ENCODE measurements around the gene SNX13.
"Not testable (repeated sequence)": the region's sequence is repeated elsewhere in the genome, so short reads cannot be mapped to it uniquely, and the experiment has no call there.

Gene SNX13

DNA sequence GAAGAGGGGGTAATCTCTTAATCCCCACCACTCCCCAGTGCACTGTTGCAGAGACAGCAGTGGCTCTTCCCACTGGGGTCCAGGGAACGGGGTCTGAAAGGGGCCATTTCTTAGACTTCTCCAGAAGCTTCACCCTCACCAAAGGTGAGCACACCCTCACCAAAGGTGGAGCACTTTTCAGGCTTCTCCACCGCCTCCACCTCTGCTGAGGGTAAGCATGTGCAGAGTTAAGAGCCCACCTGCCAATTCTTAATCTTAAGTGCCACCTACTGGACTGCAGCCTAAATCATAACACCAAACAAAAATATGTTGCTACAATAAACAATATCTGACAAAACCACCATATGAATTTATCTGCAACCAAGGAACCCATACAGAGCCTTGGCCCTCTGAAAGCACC lies 27.0 kb downstream of the SNX13 start:
- no peak for DNase-seq (ENCODE audit: low read depth in 2 of 2)

GRCh38 chr7:17912536-17913235 lies 27.6 kb downstream of the SNX13 start:
- no peak for DNase-seq (ENCODE audit: low read depth in 2 of 2)

DNA sequence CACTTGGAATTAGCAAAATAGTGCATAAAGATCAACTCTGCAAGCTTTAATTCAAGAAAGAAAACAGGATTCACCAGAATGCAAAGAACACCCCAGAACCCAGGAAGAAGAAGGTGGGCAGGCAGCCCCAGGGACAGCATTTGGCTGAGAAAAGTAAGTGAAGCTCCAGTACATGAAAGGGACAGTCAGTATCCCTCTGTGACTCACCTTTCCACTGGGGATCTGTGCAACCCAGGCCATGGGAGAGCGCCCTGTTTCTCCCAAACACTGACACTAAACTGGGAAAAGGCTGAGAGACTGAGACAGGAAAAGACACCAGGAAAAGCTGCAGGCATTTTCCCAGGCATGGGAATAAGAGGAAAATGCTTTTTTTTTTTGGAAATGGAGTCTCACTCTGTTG lies 28.2 kb downstream of the SNX13 start:
- DNase-seq (ENCODE audit: low read depth in 2 of 2) = no peak

DNA sequence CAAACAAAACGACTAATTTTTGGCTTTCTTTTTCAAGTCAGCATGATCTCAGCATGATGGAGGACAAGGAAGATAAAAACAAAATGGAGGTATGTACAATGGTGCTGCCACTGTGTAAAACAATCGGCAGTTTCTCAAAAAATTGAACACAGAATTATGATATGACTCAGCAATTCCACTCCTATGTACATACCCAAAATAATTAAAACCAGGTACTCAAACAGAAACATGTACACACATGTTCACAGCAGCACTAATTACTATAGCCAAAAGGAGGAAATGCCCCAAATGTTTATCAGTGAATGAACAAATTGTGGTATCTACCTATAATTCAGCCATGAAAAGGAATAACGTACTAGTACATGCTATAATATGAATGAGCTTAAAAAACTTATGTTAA lies 29.9 kb downstream of the SNX13 start:
- DNase-seq (ENCODE audit: low read depth in 2 of 2) = no peak

DNA sequence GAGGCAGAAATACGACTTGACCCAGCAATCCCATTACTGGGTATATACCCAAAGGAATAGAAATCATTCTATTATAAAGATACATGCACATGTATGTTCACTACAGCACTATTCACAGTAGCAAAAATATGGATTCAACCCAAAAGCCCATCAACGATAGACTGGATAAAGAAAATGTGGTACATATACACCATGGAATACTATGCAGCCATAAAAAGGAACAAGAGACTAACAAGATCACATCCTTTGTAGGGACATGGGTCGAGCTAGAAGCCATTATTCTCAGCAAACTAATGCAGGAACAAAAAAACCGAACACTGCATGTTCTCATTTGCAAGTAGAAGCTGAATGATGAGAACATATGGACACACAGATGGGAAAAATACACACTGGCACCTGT lies 31.0 kb downstream of the SNX13 start:
- DNase-seq (ENCODE audit: low read depth in 2 of 2) = not testable (repeated sequence)

DNA sequence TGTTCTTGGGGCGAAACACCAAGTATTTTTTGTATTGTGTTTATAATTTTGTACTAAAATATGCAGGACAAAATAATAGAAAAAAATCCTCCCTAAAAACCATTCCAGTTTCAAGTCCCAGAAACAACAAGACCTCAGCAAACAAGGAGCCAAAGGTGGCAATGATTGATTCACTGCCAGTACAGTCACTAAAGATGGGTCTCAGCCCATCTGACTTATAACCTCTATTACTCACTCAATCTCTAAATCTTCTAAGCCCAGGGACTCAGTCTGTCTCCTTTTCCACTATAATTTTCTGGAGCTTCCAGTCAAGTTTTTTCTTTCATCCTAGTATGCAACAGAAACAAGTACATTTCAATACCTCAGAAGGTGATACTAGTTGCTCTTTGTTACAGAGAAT lies 33.3 kb downstream of the SNX13 start:
- DNase-seq (ENCODE audit: low read depth in 2 of 2) = no peak

GRCh38 chr7:17903337-17903736 lies 37.0 kb downstream of the SNX13 start:
- no peak for DNase-seq (ENCODE audit: low read depth in 2 of 2)

- DNase-seq (ENCODE audit: low read depth in 2 of 2) = no peak
Observed at GRCh38 chr7:17902599-17902998, 37.7 kb downstream of the SNX13 start.

DNA sequence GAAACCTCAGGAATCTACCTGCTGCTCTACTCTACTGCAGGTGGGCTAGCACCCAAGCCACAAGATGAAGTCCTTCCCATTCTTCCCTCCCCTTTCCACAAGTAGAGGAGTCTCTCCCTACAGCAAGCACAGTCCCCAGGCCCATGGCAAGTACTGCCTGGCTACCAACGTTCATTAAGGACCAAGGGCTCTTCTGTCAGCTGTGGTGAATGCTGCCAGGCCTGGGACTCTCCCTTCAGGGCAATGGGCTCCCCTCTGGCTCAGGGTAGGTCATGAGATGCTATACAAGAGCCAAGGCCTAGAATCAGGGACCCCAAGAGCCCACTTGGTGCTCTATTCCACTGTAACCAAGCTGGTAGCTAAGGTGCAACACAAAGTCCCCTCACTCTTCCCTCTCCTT lies 39.8 kb downstream of the SNX13 start:
- DNase-seq (ENCODE audit: low read depth in 2 of 2) = no peak

DNA sequence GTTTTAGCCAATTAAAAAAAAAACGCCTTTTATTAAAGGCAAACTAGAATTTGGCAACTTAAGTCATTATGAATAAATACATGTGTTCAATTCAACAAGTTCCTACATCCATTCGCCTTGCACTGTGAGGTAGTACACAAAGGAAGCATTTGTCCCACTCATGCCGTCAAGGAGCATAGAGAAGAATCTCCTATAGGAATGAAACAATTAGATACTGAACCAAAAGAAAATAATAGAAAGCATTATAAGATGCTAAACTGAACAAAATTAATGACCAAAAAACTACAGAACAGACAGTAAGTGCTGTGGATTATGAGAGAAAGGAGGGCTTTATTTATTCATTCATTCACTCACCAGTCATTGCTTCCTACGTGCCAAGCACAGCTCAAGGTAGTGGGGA lies 42.2 kb downstream of the SNX13 start:
- no peak for DNase-seq (ENCODE audit: low read depth in 2 of 2)

DNA sequence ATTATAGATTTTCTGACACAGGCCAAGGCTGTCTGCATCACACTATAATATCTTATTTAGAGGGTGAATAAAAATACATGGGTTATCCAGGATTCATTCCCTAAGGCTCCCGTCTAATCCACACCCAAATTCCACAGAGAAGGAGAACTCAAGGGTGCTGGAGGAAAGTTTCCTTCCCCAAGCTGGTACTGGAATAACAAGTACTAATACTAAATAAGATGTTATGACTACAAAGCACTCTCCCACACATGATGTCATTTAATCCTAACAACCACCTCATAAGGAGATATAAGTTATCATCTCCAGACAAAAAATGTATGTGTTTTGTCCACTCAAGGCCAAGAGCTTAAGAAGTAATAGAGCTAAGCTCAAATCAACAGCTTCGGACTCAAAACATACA lies 53.0 kb downstream of the SNX13 start:
- DNase-seq (ENCODE audit: low read depth in 2 of 2) = no peak

DNA sequence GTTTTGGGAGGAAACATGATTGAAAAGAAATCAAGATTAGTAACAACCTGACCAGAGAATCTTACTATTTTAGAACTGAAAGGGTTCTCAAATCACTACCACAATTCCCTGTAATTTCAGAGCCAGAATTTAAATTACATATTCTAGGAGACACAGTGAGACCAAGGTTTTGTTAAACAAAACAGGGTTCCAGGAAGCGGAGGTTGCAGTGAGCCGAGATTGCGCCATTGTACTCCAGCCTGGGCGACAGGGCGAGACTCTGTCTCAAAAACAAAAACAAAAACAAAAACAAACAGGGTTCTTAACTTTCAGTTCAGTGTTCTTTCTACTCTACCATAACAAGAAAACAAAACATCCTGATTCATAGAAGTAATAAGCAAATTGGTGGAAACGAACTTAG lies 57.6 kb downstream of the SNX13 start:
- DNase-seq (ENCODE audit: low read depth in 2 of 2) = no peak

- no peak for DNase-seq (ENCODE audit: low read depth in 2 of 2)
Observed at GRCh38 chr7:17879075-17879661, 61.1 kb downstream of the SNX13 start.

GRCh38 chr7:17878627-17879026 lies 61.7 kb downstream of the SNX13 start:
- no peak for DNase-seq (ENCODE audit: low read depth in 2 of 2)

DNA sequence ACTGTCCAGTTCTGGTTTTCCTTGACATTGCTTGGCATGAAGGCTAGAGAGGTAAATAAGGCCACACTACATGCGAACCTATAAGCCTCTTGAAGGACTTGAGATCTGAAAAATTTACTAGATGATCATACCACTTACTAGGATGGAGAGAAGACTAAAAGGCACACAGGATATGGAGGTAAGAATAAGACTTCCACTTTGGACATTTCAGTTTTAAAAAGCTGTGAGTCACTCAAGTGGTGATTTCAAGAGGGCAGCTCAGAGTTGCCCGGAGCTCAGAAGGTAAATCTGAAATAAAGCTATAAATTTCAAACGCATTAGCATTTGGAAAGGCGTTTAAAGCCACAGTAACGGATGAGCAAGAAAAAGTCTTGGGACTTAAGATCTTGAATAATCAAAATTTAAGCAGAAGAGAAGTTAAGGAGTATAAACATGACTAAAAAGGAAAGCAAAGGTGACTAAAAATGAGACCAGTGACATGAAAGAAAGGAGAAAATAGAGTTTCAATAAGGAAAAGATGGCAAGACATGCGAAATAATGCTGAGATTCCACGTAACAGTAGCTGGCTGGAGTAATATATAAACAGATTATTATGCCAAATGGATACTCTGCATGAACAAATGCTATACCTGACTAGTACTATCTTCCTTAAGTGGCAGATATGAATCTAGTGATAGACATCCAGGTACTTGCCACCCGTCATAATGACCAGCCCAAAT lies 68.3 kb downstream of the SNX13 start:
- DNase-seq (ENCODE audit: low read depth in 2 of 2) = no peak

DNA sequence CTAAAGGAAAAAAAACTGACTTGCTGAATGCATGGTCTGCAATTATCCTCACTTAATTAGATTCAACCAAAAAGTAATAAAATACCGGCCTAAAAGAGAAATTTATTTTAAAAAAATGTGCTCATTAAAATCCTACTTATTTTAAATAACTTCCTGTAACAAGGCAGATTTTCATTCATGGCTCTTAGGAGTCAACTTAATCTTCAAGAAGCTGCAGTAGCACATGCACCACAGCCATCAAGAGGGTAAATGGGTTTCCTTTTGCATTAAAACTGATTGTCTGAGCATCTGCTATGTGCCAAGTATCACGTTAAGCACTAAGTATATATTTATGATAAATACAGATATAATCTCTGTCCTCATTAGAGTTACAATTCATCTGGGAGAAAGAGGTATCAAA lies 69.9 kb downstream of the SNX13 start:
- no peak for DNase-seq (ENCODE audit: low read depth in 2 of 2)

DNA sequence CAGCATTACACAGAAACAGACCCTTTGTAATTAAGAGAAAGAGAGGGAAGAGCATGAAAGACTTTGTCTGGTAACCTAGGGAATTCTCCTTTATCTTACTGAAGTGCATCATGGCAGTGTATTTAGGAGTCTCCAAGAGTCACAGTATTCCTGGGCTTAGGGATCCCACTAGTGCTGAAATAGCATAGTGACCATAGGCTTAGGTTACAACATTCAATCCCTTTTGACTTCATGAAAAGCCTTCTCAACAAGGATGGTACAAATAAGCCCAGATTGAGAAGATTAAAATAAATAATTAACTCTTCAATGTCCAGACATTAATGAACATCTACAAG lies 76.5 kb downstream of the SNX13 start:
- no peak for DNase-seq (ENCODE audit: low read depth in 2 of 2)

DNA sequence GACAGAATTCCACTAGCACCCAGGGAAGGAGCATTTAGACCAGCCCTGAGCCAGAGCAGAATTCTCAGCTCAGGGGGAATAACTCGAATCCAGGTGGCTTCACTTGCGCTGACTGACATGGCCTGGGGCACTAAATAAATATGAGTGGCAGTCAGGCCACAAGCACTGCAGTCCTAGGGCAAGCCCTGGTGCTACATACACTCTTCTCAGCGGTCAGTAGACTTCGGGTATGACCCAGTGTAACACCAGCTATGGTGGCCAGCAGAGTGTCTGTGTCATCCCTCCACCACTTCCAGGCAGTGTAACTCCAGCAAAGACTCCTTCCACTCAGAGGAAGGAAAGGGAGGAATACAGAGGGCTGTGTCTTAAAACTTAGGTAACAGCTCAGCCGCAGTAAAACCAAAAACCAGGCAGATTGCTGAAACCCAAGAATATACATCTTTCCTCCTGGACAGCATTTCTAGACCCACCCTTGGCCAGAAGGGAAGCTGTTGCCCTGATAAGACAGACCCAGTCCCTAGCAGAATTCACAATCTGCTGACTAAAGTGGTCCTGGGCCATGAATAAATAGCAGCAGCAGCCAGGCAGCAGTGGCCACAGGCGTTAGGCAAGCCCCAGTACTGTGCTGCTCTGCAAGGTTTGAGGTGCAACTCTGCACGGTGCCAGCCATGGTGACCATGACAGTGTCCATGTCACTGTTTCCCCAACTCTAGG lies 77.0 kb downstream of the SNX13 start:
- no peak for DNase-seq (ENCODE audit: low read depth in 2 of 2)

DNA sequence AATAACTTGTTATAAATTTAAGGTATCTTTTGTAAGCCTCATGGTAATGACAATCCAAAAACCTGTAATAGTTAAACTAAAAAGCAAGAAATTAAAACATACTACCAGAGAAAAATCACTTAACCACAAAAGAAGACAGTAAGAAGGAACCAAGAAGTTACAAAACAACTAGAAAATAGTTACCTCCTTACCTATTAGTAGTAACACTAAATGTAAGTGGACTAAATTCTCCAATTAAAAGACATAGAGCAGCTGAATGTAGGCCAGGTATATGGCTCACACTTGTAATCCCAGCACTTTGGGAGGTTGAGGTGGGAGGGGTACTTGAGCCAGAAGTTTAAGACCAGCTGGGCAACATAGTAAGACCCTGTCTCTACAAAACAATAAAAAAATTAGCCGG lies 84.0 kb downstream of the SNX13 start:
- DNase-seq (ENCODE audit: low read depth in 2 of 2) = no peak

DNA sequence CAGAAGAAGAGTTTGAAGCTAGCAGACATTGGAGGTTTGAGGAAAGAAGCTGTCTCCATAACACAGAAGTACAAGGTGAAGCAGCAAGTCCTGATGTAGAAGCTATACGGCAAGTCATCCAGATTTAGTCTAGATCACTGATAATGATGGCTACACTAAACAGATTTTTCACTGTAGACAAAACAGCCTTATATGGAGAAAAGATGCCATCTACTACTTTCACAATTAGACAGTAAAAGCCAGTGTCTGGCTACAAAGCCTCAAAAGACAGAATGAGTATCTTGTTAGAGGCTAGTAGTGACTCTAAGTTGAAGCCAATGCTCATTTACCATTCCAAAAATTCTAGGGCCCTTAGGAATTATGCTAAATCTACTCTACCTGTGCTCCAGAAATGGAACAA lies 85.1 kb downstream of the SNX13 start:
- DNase-seq (ENCODE audit: low read depth in 2 of 2) = no peak

GRCh38 chr7:17854261-17855047 lies 85.8 kb downstream of the SNX13 start:
- DNase-seq (ENCODE audit: low read depth in 2 of 2) = no peak

- DNase-seq (ENCODE audit: low read depth in 2 of 2) = no peak
Observed at GRCh38 chr7:17852361-17852760, 87.9 kb downstream of the SNX13 start.

Data from stimulated activated CD4-positive, alpha-beta T cell treated with anti-CD3 and anti-CD28 coated beads, Interleukin-15, amount 100 ng/mL, for 48 hours (primary cell).